SK-N-MC (cell line): Measurements from ENCODE around the gene LDLRAD2.

ENCODE experiments used
- EZH2 ChIP-seq: fragments of 200-600 bp; sonication (generic); IDR thresholded peaks from one replicate; pipeline ENCODE4 v1.6.1; 2017; ENCODE audit warnings: antibody characterized with exemption
- POLR2AphosphoS5 ChIP-seq: IDR thresholded peaks from 2 replicates; pipeline ENCODE4 v1.6.1; 2012; ENCODE audit warnings: mild to moderate bottlenecking, low read depth, low read length, borderline replicate concordance

DNA sequence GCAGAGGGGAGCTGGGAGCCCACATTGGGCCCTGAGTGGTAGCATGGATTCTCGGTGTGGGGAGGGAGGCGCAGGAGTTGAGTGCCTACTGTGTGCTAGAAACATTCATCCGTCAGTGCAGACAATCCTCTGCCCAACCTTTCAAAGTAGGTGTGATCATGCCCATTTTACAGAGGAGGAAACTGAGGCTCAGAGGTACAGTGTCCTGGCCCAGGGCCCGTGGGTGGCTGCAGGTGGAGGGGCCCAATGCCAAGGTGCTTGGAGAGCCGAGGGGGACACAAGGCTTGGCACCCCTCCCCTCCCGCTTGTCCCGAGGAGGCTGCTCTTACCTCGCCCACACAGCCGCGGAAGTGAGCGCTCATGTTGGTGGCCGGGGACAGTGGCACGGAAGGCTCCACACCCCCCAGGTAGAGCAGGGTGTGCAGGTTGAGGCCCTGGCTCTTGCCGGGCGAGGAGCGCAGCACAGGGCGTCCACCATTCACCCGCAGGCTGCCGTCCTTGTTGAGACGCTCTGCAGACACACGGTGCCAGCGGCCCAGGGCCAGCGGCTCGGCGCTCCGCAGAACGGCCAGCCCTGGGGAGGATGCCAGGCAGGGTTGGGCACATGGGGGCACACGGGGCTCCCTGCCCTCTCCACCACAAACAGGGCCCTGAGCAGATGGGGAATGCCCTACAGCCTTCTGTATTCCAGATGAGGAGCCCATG, 16.6 kb downstream of the LDLRAD2 start:
- TF ChIP-seq POLR2AphosphoS5 (no peak), EZH2 (no peak)
